Vagina (tissue), 2 donors: Measurements from ENCODE around the gene ELMO2.

ENCODE experiments used
- POLR2A ChIP-seq, 2 donors: fragments of 450-650 bp; IDR thresholded peaks; one replicate each; pipeline ENCODE4 v1.6.1; 2017; ENCODE audit warnings: antibody characterized with exemption in 2 of 2, mild to moderate bottlenecking in 2 of 2, moderate library complexity in 2 of 2
- POLR2AphosphoS5 ChIP-seq, 2 donors: sonication (generic); formaldehyde crosslinking; IDR thresholded peaks; one replicate each; pipeline ENCODE4 v1.9.0; 2017; ENCODE audit warnings: antibody characterized with exemption in 2 of 2, mild to moderate bottlenecking in 2 of 2, low read depth in 1 of 2; ENCODE audit not compliant: insufficient read depth in 1 of 2
- TF ChIP-seq, protein P1 (sequence below), 3 experiments: fragments of 450-650 bp in 2 of 3; fragments of 200-600 bp in 1 of 3; sonication (generic) in 1 of 3; IDR thresholded peaks; one replicate each; pipeline ENCODE4 v1.5.1; 2017 to 2019; ENCODE audit warnings: antibody characterized with exemption in 3 of 3, mild to moderate bottlenecking in 2 of 3, moderate library complexity in 2 of 3

DNA sequence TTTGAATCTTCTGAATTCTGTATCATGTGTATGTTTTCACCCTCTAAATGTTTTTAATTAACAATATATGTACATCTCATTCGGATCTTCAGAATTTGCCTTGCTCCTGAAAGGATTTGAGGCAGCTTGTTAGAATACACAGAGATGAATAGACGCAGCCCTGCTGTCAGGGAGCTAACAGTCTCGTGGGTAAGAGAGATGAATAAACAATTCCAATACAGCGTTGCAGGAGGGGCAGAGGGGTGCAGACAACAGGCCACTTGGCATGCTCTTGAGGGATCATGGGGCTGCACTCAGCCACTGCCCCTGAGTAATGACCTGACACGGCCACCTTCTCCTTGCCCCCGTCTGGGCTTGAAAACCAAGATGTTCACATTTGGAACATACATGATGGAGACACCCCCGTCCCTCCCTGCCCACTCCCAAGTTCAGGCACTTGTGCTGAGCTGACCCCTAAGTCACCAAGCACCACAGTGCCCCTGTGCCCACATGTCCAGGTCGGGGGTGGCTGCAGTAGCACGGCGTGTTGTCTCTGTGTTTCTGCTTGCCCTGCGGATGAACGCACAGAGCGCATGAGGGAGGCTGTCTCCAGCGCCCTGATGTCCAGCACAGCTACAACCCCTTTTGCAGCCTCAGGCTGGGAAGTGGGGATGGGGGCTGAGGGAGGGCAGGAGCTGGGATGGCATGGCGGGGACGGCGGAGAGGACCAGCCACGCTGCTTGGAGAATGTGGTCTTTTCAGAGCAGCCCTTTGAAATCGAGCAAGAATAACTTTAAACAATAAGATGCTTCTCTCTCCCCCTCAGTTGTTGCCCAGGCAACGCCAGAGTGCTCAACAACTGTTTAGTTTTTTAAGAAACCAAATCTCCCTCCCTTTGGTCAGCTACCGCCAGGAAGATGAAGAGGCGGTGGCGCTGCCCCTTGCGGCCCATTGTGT lies 65.1 kb downstream of the ELMO2 start:
- TF ChIP-seq, protein P1, sequence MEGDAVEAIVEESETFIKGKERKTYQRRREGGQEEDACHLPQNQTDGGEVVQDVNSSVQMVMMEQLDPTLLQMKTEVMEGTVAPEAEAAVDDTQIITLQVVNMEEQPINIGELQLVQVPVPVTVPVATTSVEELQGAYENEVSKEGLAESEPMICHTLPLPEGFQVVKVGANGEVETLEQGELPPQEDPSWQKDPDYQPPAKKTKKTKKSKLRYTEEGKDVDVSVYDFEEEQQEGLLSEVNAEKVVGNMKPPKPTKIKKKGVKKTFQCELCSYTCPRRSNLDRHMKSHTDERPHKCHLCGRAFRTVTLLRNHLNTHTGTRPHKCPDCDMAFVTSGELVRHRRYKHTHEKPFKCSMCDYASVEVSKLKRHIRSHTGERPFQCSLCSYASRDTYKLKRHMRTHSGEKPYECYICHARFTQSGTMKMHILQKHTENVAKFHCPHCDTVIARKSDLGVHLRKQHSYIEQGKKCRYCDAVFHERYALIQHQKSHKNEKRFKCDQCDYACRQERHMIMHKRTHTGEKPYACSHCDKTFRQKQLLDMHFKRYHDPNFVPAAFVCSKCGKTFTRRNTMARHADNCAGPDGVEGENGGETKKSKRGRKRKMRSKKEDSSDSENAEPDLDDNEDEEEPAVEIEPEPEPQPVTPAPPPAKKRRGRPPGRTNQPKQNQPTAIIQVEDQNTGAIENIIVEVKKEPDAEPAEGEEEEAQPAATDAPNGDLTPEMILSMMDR (IDR thresholded peaks at IDR 0.05): no peak
- no peak for TF ChIP-seq POLR2A (IDR thresholded peaks at IDR 0.05)
- no peak for TF ChIP-seq POLR2AphosphoS5 (IDR thresholded peaks at IDR 0.05; ENCODE audit: insufficient read depth in 1 of 2, low read depth in 1 of 2)
